HG03139 (cell line): ENCODE measurements around the gene RERG.

Source experiments
- ATAC-seq: cut with Tn5 transposase; IDR thresholded peaks from one replicate; pipeline ENCODE4 v1.9.1; 2021; ENCODE audit not compliant: unreplicated experiment

The RERG gene, protein sequence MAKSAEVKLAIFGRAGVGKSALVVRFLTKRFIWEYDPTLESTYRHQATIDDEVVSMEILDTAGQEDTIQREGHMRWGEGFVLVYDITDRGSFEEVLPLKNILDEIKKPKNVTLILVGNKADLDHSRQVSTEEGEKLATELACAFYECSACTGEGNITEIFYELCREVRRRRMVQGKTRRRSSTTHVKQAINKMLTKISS

DNA sequence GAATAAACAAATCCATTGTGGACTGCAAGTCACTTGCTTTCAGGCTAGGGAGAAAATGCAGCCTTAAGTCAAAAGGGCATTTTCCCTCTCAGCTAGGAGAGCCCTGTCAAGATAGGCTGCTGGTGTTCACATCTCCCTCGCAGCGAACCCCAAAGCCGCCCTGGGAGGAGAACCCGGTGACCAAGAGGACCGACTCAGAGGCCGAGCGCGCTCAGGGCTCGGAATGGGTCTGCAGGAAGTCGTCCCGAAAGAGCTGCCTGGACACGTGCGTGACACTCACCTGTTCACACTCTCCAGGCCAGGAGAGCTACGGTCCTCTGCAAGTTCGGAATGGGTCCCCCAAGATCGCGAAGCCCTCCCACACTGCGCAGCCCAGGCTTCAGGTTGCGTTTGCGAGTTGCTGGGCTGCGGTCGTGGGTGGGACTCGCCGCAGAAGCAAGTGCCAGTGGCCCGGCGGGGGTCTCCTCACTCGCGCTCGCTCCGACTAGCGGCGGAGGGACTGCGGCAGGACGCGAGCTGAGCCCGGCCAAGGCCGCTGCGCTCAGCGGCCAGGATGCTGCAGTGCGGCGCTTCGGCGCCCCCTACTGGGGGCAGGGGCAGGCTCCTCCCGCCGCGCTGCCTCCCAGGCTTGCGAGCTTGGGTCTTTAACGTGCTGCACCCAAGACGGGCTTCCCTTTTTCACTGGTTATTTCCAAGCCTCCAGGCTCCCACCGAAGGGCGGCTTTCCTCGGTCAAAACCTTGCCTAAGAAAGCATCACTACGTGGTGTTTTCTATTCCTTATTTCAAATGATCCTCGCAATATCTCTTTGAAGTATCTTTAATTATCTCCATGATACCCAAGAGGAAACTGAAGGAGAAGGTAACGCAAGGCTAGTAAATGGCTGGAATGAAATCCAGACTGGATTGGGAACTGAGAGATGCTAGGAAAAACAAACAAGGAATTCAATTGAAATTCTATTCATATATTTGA is at the start of gene RERG:
Gene RERG, minus strand, starts transcription at position 503 of the 971 bp plus-strand sequence. CDS start 3,928 bp downstream, outside the sequence.
- ATAC-seq, result peak; percentile 88

DNA sequence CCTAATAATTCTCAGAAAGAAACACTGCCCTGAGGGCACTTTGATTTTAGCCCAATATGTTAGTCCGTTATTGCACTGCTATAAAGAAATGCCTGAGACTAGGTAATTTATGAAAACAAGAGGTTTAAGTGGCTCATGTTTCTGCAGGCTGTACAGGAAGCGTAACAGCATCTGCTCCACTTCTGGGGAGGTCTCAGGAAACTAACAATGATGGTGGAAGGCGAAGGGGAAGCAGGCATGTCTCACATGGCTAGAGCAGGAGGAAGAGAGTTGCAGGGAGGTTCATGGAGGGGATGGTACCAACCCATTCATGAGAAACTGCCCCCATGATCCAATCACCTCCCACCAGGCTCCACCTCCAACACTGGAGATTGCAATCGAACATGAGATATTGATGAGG is 49.4 kb upstream of the RERG start:
- ATAC-seq, result no peak

DNA sequence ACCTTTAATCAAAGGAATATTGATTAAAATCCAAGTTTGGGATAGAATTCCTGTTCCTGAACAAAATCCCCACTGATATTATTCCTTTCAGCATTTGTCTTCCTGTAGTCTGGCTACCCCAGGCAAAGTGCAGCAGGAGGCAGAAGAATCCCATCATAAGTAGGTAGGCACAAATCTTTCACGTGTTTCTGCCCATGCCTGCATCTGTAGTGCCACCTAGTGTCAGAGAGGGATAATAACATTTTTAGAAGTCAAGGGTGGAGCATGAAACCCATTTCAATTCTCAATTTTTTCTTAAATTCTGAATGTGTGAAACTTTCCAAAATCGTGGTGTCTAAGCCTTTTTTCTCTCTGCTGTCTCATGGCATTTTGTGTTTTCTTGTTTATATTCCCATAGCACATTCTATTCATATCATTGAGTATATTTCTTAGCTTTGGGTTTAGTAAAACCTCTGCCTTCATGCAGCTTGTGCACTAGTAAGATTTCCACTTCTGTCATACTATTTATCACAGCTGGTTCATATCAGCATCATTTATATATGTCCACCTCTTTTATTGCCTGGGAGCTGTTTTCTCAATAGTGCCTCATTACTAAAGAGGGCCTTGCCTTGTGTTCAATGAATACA is 47.8 kb upstream of the RERG start:
- ATAC-seq, result peak; percentile 87

DNA sequence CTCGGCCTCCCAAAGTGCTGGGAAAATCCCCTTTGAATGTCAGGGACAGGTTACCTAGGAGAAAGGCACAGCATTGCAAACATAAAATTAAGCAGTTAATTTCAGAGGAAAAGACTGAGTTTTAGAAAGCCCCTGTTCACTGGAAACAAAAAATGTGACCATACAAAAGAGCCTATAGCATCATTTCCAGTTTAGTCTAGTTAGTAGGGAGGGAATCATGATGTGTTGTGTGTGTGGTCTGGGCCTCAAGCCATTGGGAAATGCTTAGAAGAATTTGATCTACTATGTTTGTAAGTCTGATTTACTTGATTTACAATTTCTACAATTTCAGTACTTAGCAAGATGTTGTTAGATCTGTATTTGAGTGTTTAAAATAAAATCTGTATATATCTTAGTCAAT is 47.1 kb upstream of the RERG start:
- no peak for ATAC-seq

DNA sequence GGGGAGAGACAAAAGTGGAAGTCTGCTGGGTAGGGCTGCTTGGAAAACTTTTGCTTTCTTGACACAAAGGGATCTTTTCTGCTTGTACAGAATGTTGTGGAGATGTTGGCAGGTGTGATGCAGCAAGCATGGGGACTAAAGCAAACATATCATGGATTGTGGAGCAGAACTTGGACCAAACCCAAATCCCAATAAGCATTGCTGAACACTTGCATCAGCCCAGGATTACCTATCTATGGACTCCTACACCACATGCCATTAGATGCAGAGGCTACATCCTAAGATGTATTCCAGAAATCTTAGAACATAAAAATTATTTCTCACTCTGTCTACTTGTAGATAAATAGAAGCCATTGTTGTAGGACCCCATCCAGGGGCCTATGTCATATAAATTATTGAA is 44.7 kb upstream of the RERG start:
- no peak for ATAC-seq

DNA sequence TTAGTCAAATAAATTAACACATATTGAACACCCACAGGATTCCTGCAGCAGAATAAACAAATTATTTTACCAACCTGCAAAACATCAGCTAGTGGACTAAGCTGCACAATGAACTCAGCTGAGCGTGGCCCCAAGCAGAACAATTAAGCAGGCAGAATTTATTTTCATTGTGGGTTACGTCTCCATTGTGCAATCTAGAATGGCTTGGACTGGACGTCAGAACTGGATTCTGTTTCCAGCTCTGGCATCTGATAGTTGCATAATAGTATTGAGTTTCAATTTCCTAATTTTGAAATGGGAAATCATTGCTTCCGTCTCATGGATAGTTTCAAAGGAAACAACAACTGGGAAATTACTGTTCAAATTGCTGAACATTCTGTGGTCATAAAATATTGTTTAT is 35.5 kb upstream of the RERG start:
- ATAC-seq, result no peak

DNA sequence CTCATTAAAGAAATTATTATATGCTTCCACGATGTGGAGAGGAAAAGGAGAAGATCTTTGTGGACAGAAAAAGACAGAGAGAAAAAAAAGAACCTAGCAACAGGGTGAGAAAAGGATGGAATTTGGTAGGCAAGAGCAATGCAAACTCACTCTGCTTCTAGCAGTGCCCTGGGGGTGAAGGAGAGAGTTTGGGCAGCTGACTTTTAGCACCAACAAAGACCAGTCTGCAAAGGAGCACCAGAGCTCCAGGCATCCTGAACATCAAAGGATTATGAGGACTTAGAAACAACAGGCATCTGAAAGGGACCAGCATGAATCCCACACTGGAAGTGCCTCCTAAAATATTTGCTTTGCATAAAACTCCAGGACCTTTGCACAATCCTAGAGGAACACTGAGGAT is 32.8 kb upstream of the RERG start:
- ATAC-seq, result no peak

DNA sequence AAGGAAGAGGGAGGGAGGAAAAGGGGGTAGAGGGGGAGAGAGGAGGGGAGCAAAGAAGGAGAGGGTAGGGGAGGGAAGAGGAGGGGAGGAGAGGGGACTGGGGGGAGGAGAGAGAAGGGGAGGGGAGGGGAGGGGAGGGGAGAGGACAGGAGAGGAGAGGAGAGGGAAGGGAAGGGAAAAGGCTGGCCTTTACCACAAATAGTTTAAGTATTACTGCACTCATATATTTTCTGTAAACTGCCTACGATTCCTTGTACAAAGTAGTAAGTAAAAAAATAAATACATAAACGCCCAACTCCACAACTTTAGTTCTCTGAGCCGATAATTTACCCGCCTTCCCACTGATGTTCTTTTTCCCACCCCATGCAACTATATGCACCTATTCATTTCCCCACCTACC is 23.7 kb upstream of the RERG start:
- no peak for ATAC-seq

DNA sequence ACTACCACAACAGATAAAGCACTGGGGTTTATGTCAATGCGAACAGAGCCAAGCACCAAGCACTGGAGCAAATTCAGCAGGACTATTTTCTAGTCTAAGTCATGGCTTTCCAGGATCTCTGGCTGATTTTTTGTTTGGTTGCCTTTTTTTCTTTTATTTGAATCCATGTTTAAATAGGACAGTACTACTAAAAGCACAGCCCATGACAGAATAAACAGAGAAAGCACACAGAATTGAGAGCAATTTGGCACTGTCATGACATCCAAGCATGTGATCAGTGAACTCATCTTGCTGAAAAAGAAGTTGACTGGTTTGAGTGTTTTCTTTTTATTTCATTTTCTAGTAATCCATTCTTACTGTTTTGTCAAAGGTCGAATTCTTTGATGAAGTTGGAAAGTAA is 23.1 kb upstream of the RERG start:
- ATAC-seq, result no peak

DNA sequence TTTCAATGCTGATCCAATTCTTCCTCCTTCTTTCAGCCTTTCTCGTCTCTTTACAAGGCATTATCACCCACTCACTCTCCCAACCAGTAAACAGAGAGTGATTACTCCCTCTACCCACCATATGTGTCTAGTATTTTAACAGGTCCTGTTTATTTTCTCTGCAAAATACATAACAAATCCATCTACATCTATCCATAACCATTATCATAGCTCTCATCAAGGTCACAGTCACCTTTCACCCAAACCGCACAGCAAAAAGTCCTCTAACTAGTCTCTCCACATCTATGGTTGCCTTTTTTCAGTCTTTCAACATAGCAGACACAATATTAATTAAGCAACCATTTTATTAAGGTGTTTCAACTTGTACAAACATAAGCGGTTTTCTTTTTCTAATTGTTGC is 21.9 kb upstream of the RERG start:
- ATAC-seq, result no peak

DNA sequence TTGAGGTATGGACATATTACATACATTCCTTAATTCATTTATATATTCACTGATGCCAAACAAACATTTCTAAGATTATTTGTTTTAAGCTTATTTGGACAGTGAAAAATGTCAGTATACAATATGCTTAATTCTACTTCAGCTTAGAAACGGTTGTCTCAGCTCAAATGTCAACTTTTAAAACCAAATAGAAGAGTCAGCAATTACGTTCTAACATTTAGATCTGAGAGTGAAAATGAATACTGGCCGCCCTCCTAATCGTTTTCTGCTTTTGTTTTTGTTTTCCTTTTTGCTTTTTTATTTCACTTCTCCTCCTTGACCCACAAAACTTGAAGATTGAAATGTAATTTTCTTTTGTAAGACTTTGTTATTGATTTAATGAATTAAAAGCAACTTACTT is 19.7 kb upstream of the RERG start:
- ATAC-seq, result no peak

DNA sequence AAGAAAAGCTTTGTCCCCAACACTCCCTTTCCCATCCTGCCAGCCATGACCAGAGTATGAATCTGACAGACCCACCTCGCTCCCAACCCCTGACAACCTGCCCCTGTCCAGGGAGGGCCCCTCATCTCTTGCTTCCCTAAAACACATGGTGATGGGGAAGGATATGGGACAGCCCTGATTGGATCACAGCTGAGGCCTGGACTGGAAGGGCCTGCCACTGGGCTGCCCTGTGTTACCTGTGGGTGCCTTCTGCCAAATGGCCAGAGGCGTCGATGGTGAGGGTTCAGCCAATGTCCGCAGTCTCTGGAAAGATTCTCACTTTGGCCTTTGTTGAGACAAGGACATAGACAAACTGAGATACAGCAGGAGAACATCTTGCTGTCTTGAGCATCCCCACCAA is 13.3 kb upstream of the RERG start:
- ATAC-seq, result no peak

DNA sequence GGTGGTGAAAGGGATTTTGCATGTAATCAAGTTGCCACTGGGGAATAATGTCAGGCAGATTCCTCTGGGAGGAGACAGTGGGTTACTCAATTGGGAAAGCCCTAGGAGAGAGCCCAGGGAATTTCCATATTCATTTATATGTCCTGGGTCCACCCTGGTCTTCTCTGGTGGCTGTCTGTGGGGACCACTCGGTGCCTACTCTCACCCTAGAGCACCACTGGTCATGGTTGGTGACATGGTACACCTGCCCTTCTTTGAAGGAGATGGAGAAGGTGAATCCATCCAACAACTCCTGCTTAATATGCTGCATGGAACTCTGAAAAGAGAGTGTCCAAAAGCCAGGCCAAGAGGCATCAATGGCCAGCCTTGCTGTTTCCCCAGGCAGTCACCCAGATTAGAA is 12.8 kb upstream of the RERG start:
- no peak for ATAC-seq

DNA sequence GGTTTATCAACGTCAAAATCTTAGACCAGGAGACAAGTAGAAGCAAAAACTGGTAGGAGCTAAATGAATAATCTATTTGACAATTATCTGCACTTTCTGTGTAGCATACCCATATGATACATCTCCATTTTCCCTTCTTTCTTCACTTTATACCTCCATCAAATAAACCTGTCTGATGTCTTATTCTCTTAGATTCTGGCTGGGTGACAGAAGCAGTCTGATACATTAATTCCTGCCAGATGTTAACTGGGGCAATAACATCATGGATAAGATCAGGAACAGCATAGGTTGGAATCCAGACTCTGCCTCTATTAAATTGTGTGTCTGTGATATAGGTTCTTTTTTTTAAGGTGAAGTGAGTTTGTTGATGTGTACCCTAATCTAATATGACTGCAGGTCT is 11.7 kb upstream of the RERG start:
- ATAC-seq, result no peak

DNA sequence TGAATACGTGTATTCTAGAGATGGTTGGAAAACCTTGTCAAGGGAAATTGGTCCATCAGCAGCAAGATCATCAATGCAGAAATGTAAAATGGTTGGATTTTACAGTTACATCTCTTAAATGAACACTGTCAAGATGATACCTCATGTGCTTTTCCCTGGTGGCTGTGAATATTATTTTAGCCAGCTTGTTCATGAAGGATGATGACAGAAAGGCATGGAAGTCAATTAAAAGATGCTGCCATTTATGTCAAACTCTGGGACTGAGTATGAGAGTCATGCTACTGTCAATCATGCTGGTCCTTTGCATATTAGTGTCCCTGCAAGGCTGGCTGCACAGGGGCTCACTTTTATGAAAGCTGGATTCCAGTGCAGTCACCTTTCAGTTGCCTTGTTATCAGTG is 10.3 kb upstream of the RERG start:
- ATAC-seq, result no peak

DNA sequence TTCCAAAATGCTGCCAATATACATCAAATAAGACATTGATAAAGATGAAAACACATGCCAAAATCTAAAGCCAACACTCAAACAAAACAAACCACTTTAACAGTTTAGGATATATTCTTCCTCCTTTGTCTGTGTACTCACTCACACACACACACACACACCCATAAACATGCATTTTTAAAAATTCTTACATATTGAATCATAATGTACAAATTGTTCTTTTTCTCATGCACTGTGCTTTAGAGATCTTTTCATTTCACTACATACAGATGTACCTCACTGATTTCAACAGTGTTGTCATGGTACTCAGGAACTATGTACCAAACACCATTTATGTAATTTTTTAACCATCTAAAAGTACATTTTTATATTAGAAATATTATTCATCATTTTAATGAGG is 9.5 kb upstream of the RERG start:
- no peak for ATAC-seq

DNA sequence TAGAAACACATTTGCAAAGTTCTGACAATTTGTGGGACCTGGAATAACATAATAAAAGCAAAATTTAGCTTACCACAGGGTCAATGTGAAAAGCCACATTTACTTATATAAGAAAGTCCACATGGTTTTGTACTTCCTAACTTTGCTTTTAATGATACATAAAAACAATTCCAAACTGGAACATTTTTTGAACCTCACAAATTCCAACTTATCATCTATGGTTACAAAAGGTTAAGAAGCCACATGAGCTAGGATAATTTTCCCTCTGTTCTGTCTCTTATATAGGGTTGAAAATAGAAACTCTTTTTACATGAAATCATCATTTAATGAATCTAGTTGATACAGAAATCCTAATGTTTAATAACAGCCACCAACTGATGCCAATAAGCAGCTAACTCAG is 8.9 kb upstream of the RERG start:
- ATAC-seq, result no peak

DNA sequence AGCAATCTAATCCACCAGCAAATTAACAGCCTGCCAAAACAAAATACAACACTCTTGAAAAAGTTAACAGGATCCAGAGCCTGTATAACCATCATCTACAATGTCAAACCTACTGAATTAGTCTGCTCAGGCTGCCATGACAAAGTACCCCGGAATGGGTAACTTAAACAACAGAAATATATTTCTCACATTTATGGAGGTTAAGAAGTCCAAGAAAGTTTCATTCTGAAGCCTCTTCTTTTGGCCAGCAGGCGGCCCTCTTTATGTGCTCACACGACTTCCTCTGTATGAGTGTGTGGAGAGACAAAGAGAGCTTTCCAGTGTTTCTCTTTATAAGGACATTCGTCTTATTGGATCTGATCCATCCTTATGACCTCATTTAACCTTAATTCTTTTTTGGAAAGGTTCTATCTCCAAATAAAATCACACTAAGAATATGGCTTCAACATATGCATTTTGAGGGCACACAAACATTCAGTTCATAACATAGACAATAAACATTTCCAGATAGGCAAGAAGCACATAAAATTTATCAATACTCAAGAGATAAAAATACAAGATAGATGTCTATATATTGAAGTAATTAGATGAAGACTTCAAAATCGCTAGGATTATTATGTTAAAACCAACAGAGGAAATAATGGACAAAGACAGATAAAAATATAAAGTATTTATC is 5.9 kb upstream of the RERG start:
- no peak for ATAC-seq

DNA sequence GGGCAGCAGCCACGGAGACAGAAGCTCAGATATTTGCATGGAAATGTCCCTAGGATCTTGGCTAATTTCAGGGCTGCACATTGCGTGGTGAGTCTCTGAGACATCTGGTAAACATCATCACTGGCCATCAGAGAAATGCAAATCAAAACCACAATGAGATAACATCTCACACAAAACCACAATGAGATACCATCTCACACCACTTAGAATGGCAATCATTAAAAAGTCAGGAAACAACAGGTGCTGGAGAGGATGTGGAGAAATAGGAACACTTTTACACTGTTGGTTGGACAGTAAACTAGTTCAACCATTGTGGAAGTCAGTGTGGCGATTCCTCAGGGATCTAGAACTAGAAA is 4.6 kb upstream of the RERG start:
- peak; percentile 53 for ATAC-seq

DNA sequence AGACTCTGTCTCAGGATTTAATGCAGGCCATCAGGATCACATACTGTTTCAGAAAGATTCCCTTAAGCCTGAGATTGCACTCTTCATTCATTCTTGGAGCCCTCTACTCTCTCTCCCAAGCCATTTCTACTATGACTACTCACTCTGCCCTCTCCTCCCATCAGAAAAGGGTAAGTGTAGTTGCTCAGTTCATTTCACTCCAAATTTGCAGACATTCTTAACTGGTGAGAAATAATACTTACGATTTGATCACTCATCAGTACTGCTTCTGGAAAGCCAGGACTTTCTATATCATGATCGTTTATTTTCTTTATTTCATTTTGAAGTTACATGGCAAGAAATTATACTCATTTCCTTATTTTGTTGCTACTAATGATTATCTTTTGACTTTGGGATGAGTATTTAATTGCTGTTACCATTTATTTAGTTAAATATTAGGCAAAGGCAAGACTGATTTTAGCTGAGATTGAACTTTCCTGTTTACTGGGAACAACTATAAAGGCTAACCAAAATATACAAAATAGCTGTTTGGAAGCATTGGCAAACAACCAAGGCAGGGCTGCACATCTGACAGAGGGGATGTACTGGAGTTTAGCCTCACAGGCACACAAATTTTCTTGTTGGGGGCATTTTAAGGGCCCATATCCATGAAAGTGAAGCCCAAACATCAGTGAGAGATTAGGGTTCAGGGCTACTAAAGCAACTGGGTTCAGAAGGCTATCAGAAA is 4.1 kb upstream of the RERG start:
- peak; percentile 1 for ATAC-seq

DNA sequence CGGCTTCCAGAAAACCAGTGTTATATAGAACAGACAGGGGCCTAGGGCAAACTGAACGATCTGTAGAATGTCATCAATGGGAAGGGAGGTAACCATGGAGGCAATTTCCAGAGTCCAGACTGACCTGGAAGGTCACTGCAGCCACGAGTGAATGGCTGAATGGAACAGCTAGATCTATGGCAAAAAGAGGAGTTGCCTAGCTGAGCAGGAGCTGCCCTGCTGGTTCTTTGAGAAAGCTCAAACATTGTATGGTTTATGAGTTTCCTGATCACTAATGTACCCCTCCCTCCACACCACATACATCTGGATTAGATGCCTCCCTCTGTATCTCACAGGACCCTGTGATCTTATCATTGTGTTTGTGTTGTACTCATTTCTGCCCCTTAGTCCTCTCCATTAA is 1.0 kb upstream of the RERG start:
- ATAC-seq, result no peak
